GM06990 (cell line): Measurements from ENCODE around the gene GZF1.

Experiments used
- DNase-seq: peaks from one replicate; pipeline ENCODE4 v3.0.0-alpha.2; 2011; ENCODE audit not compliant: insufficient read length; ENCODE audit errors: extremely low read depth
- H3K27me3 ChIP-seq: replicated peaks from 2 replicates; pipeline ENCODE4 v1.6.0; 2011; ENCODE audit warnings: low read length; ENCODE audit not compliant: control insufficient read depth, insufficient read depth
- H3K36me3 ChIP-seq: 2 replicates; pipeline ENCODE4 v1.5.1; 2011; ENCODE audit warnings: low read length; ENCODE audit not compliant: control insufficient read depth, insufficient read depth
- H3K4me3 ChIP-seq: replicated peaks from 2 replicates; pipeline ENCODE4 v1.5.1; 2011; ENCODE audit warnings: low read depth, mild to moderate bottlenecking, control low read depth, low read length
- CTCF ChIP-seq: IDR thresholded peaks from 2 replicates; pipeline ENCODE4 v1.5.1; 2011; ENCODE audit warnings: low read length, control low read depth, mild to moderate bottlenecking, inconsistent platforms; ENCODE audit not compliant: insufficient read depth, poor library complexity, severe bottlenecking

GZF1 gene

GRCh38 chr20:23370873-23371272, 8.9 kb downstream of the GZF1 start:
- Histone ChIP-seq H3K36me3 (peaks cover 25% of the 10 kb centered on the region), H3K27me3 (no peaks in the 10 kb centered on the region)
- TF ChIP-seq CTCF = no peak

GRCh38 chr20:23371496-23371895, 9.5 kb downstream of the GZF1 start:
- no peak for TF ChIP-seq CTCF
- no peak for DNase-seq
- Histone ChIP-seq H3K36me3 (peaks cover 25% of the 10 kb centered on the region), H3K27me3 (no peaks in the 10 kb centered on the region), H3K4me3 (no peak overlapping the region)

More at GRCh38 chr20:23370873-23371272, 8.9 kb downstream of the GZF1 start:
- no peak for DNase-seq
- H3K4me3 ChIP-seq = no peak overlapping the region

GRCh38 chr20:23374441-23374840, 12.5 kb downstream of the GZF1 start:
- peaks cover 22% of the 10 kb centered on the region for H3K36me3 ChIP-seq
- no peak for DNase-seq
- H3K27me3 ChIP-seq = no peaks in the 10 kb centered on the region
- no peak overlapping the region for H3K4me3 ChIP-seq
- no peak for TF ChIP-seq CTCF

- Histone ChIP-seq H3K36me3 (peaks cover 12% of the 10 kb centered on the region), H3K27me3 (no peaks in the 10 kb centered on the region), H3K4me3 (no peak overlapping the region)
- DNase-seq = no peak
- no peak for TF ChIP-seq CTCF
Measured at GRCh38 chr20:23375827-23376226, 13.8 kb downstream of the GZF1 start.

GRCh38 chr20:23379772-23380171, 17.8 kb downstream of the GZF1 start:
- Histone ChIP-seq H3K36me3 (peaks cover 4% of the 10 kb centered on the region), H3K4me3 (no peak overlapping the region), H3K27me3 (no peaks in the 10 kb centered on the region)
- no peak for TF ChIP-seq CTCF
- no peak for DNase-seq

GRCh38 chr20:23381876-23382275, 19.9 kb downstream of the GZF1 start:
- DNase-seq = no peak
- H3K4me3 ChIP-seq = no peak overlapping the region
- no peaks in the 10 kb centered on the region for H3K27me3 ChIP-seq
- no peak for TF ChIP-seq CTCF
- H3K36me3 ChIP-seq = peaks cover 1% of the 10 kb centered on the region
